ENCODE results near the gene CCDC88B. TPM values are rescaled to one million over a fixed set of nuclear protein-coding genes. Genes with fewer than 3 reads are reported as not detected.

CCDC88B gene
- total and polyA plus RNA-seq, 2 of the 8 experiments (the other 6 are each of a cell fraction or from before 2014, with no cell fraction given) = 5.9 to 12.5 TPM

DNA sequence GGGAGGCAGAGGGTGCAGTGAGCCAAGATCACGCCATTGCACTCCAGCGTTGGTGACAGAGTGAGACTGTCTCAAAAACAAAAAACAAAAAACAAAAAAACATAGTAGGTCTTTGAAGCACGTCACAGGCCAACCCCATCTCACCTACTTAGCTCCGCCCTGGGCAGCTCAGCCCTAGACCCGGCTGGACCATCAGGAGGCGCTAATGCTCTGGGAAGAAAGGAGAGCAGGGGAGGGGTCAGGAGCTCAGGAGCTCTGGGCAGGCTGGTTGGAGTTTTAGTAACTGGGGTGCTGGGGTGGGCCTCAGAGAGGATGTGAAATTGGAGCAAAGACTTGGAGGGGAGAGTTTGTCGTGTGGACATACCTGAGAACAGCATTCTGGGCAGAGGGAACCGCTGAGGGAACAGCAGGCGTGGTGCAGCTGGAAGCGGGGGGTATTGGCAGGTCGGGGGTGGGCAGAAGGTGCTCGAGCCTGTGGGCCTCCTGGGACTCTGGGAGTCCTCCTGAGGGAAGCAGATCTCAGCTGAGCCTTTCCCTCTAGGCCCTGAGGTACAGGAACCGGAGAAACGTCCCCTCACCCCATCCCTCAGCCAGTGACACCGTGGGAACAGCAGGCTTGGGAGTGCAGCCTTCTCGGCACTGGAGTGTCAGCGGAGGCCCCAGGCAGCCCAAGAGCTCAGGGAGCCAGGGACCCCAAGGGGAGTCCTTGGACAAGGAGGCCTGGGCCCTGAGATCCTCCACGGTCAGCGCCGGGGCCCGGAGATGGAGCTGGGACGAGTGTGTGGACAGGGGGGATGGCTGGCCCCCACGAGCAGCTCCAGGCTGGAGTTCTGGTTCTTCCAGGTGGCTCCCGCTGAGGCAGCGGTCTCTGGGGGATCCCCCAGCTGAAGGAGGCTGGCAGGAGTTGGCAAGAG, 16.8 kb downstream of the CCDC88B start (continued):
- TF ChIP-seq CEBPB (IDR thresholded peaks at IDR 0.05; ENCODE audit: low read depth, low read length) = no peak

Data from H1 (cell line).